Measurements from ENCODE around the gene CEP135. TPM values are rescaled to one million over a fixed set of nuclear protein-coding genes. Genes with fewer than 3 reads are reported as not detected.

The CEP135 gene
- total RNA-seq, 1 donor, result 10.1 TPM

- DNase-seq (ENCODE audit: insufficient read length, low spot score, missing footprints), result no peak
- Histone ChIP-seq H3K36me3 (ENCODE audit: insufficient read depth, low read length) (no peaks in the 10 kb centered on the region), H3K9me3 (ENCODE audit: low read depth, low read length) (no peaks in the 10 kb centered on the region), H4K20me1 (ENCODE audit: insufficient read depth, low read length) (no peaks in the 10 kb centered on the region), H2AFZ (ENCODE audit: low read length) (no peak overlapping the region), H3K27me3 (ENCODE audit: insufficient read depth, low read length) (no peaks in the 10 kb centered on the region), H3K27ac (ENCODE audit: low read depth, low read length) (no peak overlapping the region), H3K4me2 (ENCODE audit: insufficient read depth, low read length) (no peak overlapping the region), H3K4me3 (ENCODE audit: insufficient read depth, low read length) (no peak overlapping the region), H3K79me2 (ENCODE audit: insufficient read depth, low read length) (no peaks in the 10 kb centered on the region), H3K4me1 (ENCODE audit: insufficient read depth, low read length) (peaks cover 4% of the 10 kb centered on the region)
- TF ChIP-seq CTCF (IDR thresholded peaks at IDR 0.05; ENCODE audit: extremely low read depth, low read depth, low read length), result no peak
Measured at GRCh38 chr4:55912249-55912648, 36.5 kb upstream of the CEP135 start.

GRCh38 chr4:55920571-55920970 lies 28.2 kb upstream of the CEP135 start:
- H3K4me3 ChIP-seq (ENCODE audit: insufficient read depth, low read length), result no peak overlapping the region
- H3K4me2 ChIP-seq (ENCODE audit: insufficient read depth, low read length), result no peak overlapping the region
- H2AFZ ChIP-seq (ENCODE audit: low read length), result peak overlapping the region; percentile 60
- peaks cover 7% of the 10 kb centered on the region for H3K4me1 ChIP-seq (ENCODE audit: insufficient read depth, low read length)
- no peaks in the 10 kb centered on the region for H3K27me3 ChIP-seq (ENCODE audit: insufficient read depth, low read length)
- H3K36me3 ChIP-seq (ENCODE audit: insufficient read depth, low read length), result no peaks in the 10 kb centered on the region
- H3K79me2 ChIP-seq (ENCODE audit: insufficient read depth, low read length), result no peaks in the 10 kb centered on the region
- peak overlapping the region; percentile 17 for H3K27ac ChIP-seq (ENCODE audit: low read depth, low read length)
- H4K20me1 ChIP-seq (ENCODE audit: insufficient read depth, low read length), result no peaks in the 10 kb centered on the region
- DNase-seq (ENCODE audit: insufficient read length, low spot score, missing footprints), result peak; percentile 19
- TF ChIP-seq CTCF (IDR thresholded peaks at IDR 0.05; ENCODE audit: extremely low read depth, low read depth, low read length), result no peak
- no peaks in the 10 kb centered on the region for H3K9me3 ChIP-seq (ENCODE audit: low read depth, low read length)

- H3K27ac ChIP-seq (ENCODE audit: low read depth, low read length), result no peak overlapping the region
- TF ChIP-seq CTCF (IDR thresholded peaks at IDR 0.05; ENCODE audit: extremely low read depth, low read depth, low read length), result no peak
- no peaks in the 10 kb centered on the region for H3K79me2 ChIP-seq (ENCODE audit: insufficient read depth, low read length)
- no peak overlapping the region for H3K4me3 ChIP-seq (ENCODE audit: insufficient read depth, low read length)
- no peaks in the 10 kb centered on the region for H3K9me3 ChIP-seq (ENCODE audit: low read depth, low read length)
- H2AFZ ChIP-seq (ENCODE audit: low read length), result no peak overlapping the region
- no peak overlapping the region for H3K4me2 ChIP-seq (ENCODE audit: insufficient read depth, low read length)
- no peak for DNase-seq (ENCODE audit: insufficient read length, low spot score, missing footprints)
- no peaks in the 10 kb centered on the region for H3K36me3 ChIP-seq (ENCODE audit: insufficient read depth, low read length)
- H3K4me1 ChIP-seq (ENCODE audit: insufficient read depth, low read length), result peaks cover 7% of the 10 kb centered on the region
- no peaks in the 10 kb centered on the region for H4K20me1 ChIP-seq (ENCODE audit: insufficient read depth, low read length)
- H3K27me3 ChIP-seq (ENCODE audit: insufficient read depth, low read length), result no peaks in the 10 kb centered on the region
Measured at GRCh38 chr4:55921093-55921492, 27.7 kb upstream of the CEP135 start.

DNA sequence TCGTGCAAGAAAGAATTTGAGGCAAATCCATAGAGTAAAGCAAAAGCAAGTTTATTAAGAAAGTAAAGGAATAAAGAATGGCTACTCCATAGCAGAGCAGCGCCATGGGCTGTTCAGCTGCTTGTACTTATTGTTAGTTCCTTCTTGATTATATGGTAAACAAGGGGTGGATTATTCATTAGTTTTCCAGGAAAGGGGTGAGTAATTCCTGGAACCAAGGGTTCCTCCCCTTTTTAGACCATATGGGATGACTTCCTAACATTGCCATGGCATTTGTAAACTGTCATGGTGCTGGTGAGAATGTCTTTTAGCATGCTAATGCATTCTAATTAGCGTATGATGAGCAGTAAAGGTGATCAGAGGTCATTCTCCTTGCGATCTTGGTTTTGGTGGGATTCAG lies 23.5 kb upstream of the CEP135 start:
- Histone ChIP-seq H3K27me3 (ENCODE audit: insufficient read depth, low read length) (no peaks in the 10 kb centered on the region), H3K9me3 (ENCODE audit: low read depth, low read length) (no peaks in the 10 kb centered on the region), H3K4me2 (ENCODE audit: insufficient read depth, low read length) (no peak overlapping the region), H3K79me2 (ENCODE audit: insufficient read depth, low read length) (no peaks in the 10 kb centered on the region), H3K4me1 (ENCODE audit: insufficient read depth, low read length) (peaks cover 7% of the 10 kb centered on the region), H3K4me3 (ENCODE audit: insufficient read depth, low read length) (no peak overlapping the region), H3K36me3 (ENCODE audit: insufficient read depth, low read length) (no peaks in the 10 kb centered on the region), H2AFZ (ENCODE audit: low read length) (no peak overlapping the region), H3K27ac (ENCODE audit: low read depth, low read length) (no peak overlapping the region), H4K20me1 (ENCODE audit: insufficient read depth, low read length) (no peaks in the 10 kb centered on the region)
- DNase-seq (ENCODE audit: insufficient read length, low spot score, missing footprints), result no peak
- no peak for TF ChIP-seq CTCF (IDR thresholded peaks at IDR 0.05; ENCODE audit: extremely low read depth, low read depth, low read length)

Measured in osteoblast (primary cell).